Hepatocyte (in vitro differentiated cells): ENCODE results near the gene OR5B21. TPM values are rescaled to one million over a fixed set of nuclear protein-coding genes. Genes with fewer than 3 reads are reported as not detected.

Experiments used
- DNase-seq: peaks from one replicate; pipeline ENCODE4 v3.0.0-alpha.2; 2016; ENCODE audit warnings: low spot score
- H2AFZ ChIP-seq: fragments of 200-600 bp; sonication (generic); 2 replicates; pipeline ENCODE4 v1.6.0; 2016; ENCODE audit warnings: antibody characterized with exemption, mild to moderate bottlenecking
- H3K27ac ChIP-seq: fragments of 200-600 bp; sonication (generic); 2 replicates; pipeline ENCODE4 v1.5.1; 2016; ENCODE audit warnings: mild to moderate bottlenecking
- H3K27me3 ChIP-seq: fragments of 200-600 bp; sonication (generic); 2 replicates; pipeline ENCODE4 v1.6.1; 2016
- H3K36me3 ChIP-seq: fragments of 200-600 bp; sonication (generic); replicated peaks from 2 replicates; pipeline ENCODE4 v1.5.1; 2016; ENCODE audit warnings: low read depth; ENCODE audit not compliant: insufficient read depth
- H3K4me1 ChIP-seq: fragments of 200-600 bp; sonication (generic); 2 replicates; pipeline ENCODE4 v1.5.1; 2016; ENCODE audit warnings: mild to moderate bottlenecking, moderate library complexity; ENCODE audit not compliant: insufficient read depth
- H3K4me2 ChIP-seq: fragments of 200-600 bp; sonication (generic); 2 replicates; pipeline ENCODE4 v1.6.0; 2016
- H3K4me3 ChIP-seq: fragments of 200-600 bp; sonication (generic); 2 replicates; pipeline ENCODE4 v1.5.1; 2016; ENCODE audit warnings: mild to moderate bottlenecking
- H3K79me2 ChIP-seq: fragments of 200-600 bp; sonication (generic); 2 replicates; pipeline ENCODE4 v1.6.0; 2017; ENCODE audit warnings: mild to moderate bottlenecking
- H3K9me2 ChIP-seq: fragments of 200-600 bp; sonication (generic); replicated peaks from 2 replicates; pipeline ENCODE4 v1.6.0; 2017; ENCODE audit warnings: mild to moderate bottlenecking; ENCODE audit not compliant: insufficient read depth
- H3K9me3 ChIP-seq: fragments of 200-600 bp; sonication (generic); 2 replicates; pipeline ENCODE4 v1.5.1; 2016; ENCODE audit warnings: low read depth, mild to moderate bottlenecking
- H4K20me1 ChIP-seq: fragments of 200-600 bp; sonication (generic); 2 replicates; pipeline ENCODE4 v1.6.0; 2016; ENCODE audit warnings: mild to moderate bottlenecking; ENCODE audit not compliant: insufficient read depth, poor library complexity, severe bottlenecking
- CTCF ChIP-seq: fragments of 200-600 bp; sonication (generic); IDR thresholded peaks from 2 replicates; pipeline ENCODE4 v1.5.1; 2016; ENCODE audit warnings: antibody characterized with exemption, mild to moderate bottlenecking; ENCODE audit not compliant: poor library complexity
- EZH2 ChIP-seq: fragments of 200-600 bp; sonication (generic); IDR thresholded peaks from 2 replicates; pipeline ENCODE4 v1.6.1; 2016; ENCODE audit warnings: antibody characterized with exemption, mild to moderate bottlenecking, borderline replicate concordance
- EZH2phosphoT487 ChIP-seq: fragments of 200-600 bp; sonication (generic); IDR thresholded peaks from one replicate; pipeline ENCODE4 v1.6.1; 2018; ENCODE audit warnings: antibody characterized with exemption, mild to moderate bottlenecking, low read depth, moderate library complexity; ENCODE audit not compliant: unreplicated experiment, severe bottlenecking
- WGBS: methylation state at CpG from one replicate; pipeline ENCODE4 v1.1.6; 2016; ENCODE audit warnings: low lambda C conversion rate; ENCODE audit errors: missing lambda C conversion rate; 5-methylcytosine and 5-hydroxymethylcytosine counted together
- polyA plus RNA-seq: library from polyadenylated mRNA; unstranded; fragments of >200 nt; fragmentation: Nextera tagmentation; extraction: Ambion mirVana; gene quantifications from 2 replicates; pipeline ENCODE4 v1.2.1, GENCODE V29; 2016
- total RNA-seq: library from RNA; depleted of rRNA; stranded (reverse); fragments of >200 nt; gene quantifications from 2 replicates; pipeline ENCODE4 v1.2.3, GENCODE V29; 2014

The OR5B21 gene
- total and polyA plus RNA-seq, 2 experiments from 2014 or later, result not detected

- no peak overlapping the region for H3K4me3 ChIP-seq
- H3K27ac ChIP-seq, result no peak overlapping the region
- no peaks in the 10 kb centered on the region for H3K27me3 ChIP-seq
- H3K4me1 ChIP-seq, result no peaks in the 10 kb centered on the region
- no peaks in the 10 kb centered on the region for H3K9me3 ChIP-seq
- no peak overlapping the region for H2AFZ ChIP-seq
- H3K79me2 ChIP-seq, result no peaks in the 10 kb centered on the region
- no peak for DNase-seq
- H3K4me2 ChIP-seq, result no peak overlapping the region
- H3K9me2 ChIP-seq, result no peaks in the 10 kb centered on the region
- no peaks in the 10 kb centered on the region for H3K36me3 ChIP-seq
- 56% methylated on average over 1 of the region's 1 CpG for WGBS
- TF ChIP-seq CTCF (no peak), EZH2phosphoT487 (no peak), EZH2 (no peak)
- H4K20me1 ChIP-seq, result no peaks in the 10 kb centered on the region
Measured at GRCh38 chr11:58509748-58510147, 1.8 kb upstream of the OR5B21 start.

GRCh38 chr11:58508814-58509213 is 909 bp upstream of the OR5B21 start:
- no peaks in the 10 kb centered on the region for H3K36me3 ChIP-seq
- H2AFZ ChIP-seq, result no peak overlapping the region
- no peaks in the 10 kb centered on the region for H3K27me3 ChIP-seq
- TF ChIP-seq EZH2phosphoT487, result no peak
- no peaks in the 10 kb centered on the region for H3K9me2 ChIP-seq
- H3K79me2 ChIP-seq, result no peaks in the 10 kb centered on the region
- H3K27ac ChIP-seq, result no peak overlapping the region
- H4K20me1 ChIP-seq, result no peaks in the 10 kb centered on the region
- no peaks in the 10 kb centered on the region for H3K9me3 ChIP-seq
- no peak overlapping the region for H3K4me2 ChIP-seq
- no peak overlapping the region for H3K4me3 ChIP-seq
- DNase-seq, result no peak
- no peaks in the 10 kb centered on the region for H3K4me1 ChIP-seq

GRCh38 chr11:58507355-58507754 is 550 bp downstream of the OR5B21 start:
- Histone ChIP-seq H3K4me3 (no peak overlapping the region), H3K9me3 (no peaks in the 10 kb centered on the region), H2AFZ (no peak overlapping the region), H3K9me2 (no peaks in the 10 kb centered on the region), H3K79me2 (no peaks in the 10 kb centered on the region), H3K36me3 (no peaks in the 10 kb centered on the region), H3K27me3 (no peaks in the 10 kb centered on the region), H3K27ac (no peak overlapping the region), H3K4me1 (no peaks in the 10 kb centered on the region), H4K20me1 (no peaks in the 10 kb centered on the region), H3K4me2 (no peak overlapping the region)
- no peak for DNase-seq
- TF ChIP-seq CTCF, result no peak
- WGBS, result 85% methylated on average over 4 of the region's 4 CpGs

- 76% methylated on average over 5 of the region's 5 CpGs for WGBS
- Histone ChIP-seq H3K27me3 (no peaks in the 10 kb centered on the region), H3K27ac (no peak overlapping the region), H3K4me3 (no peak overlapping the region), H4K20me1 (no peaks in the 10 kb centered on the region), H3K9me2 (no peaks in the 10 kb centered on the region), H3K4me1 (no peaks in the 10 kb centered on the region), H3K79me2 (no peaks in the 10 kb centered on the region), H3K36me3 (no peaks in the 10 kb centered on the region), H3K9me3 (no peaks in the 10 kb centered on the region), H3K4me2 (no peak overlapping the region), H2AFZ (no peak overlapping the region)
- DNase-seq, result no peak
- no peak for TF ChIP-seq EZH2
- TF ChIP-seq EZH2phosphoT487, result no peak
- TF ChIP-seq CTCF, result no peak
Measured at GRCh38 chr11:58506935-58507334, 970 bp downstream of the OR5B21 start.
